HepG2 (cell line): ENCODE measurements around the gene PSMC2. TPM values are rescaled to one million over a fixed set of nuclear protein-coding genes. Genes with fewer than 3 reads are reported as not detected.
A peak's percentile ranks its signal among the peaks of the same experiment; 100 is the strongest.
"Not testable (repeated sequence)": the region's sequence is repeated elsewhere in the genome, so short reads cannot be mapped to it uniquely, and the experiment has no call there.

Source experiments
- ARNT2 ChIP-seq: sonication (generic); formaldehyde crosslinking; IDR thresholded peaks from 2 replicates; pipeline ENCODE4 v1.8.0; 2022; ENCODE audit warnings: mild to moderate bottlenecking, low read depth, missing genetic modification reagents, moderate library complexity
- FOXA3 ChIP-seq: IDR thresholded peaks from 2 replicates; pipeline ENCODE4 v1.6.1; 2016; ENCODE audit warnings: missing genetic modification reagents, missing compliant biosample characterization
- GABPA ChIP-seq, 2 experiments: IDR thresholded peaks; 2 replicates each; pipeline ENCODE4 v1.6.1; 2011 to 2016; ENCODE audit warnings: low read depth in 2 of 2, low read length in 1 of 2, missing biosample characterization in 1 of 2, missing genetic modification characterization in 1 of 2
- NR2F6 ChIP-seq, 2 experiments: IDR thresholded peaks; 2 replicates each; pipeline ENCODE4 v1.6.1; 2016; ENCODE audit warnings: antibody characterized with exemption in 1 of 2, mild to moderate bottlenecking in 1 of 2
- RXRB ChIP-seq: IDR thresholded peaks from 2 replicates; pipeline ENCODE4 v1.6.1; 2016; ENCODE audit warnings: borderline replicate concordance, missing genetic modification reagents, missing compliant biosample characterization
- SAP130 ChIP-seq: IDR thresholded peaks from 2 replicates; pipeline ENCODE4 v1.6.1; 2016; ENCODE audit warnings: low read depth
- ZFP90 ChIP-seq: sonication (generic); formaldehyde crosslinking; IDR thresholded peaks from 2 replicates; pipeline ENCODE4 v1.8.0; 2022; ENCODE audit warnings: missing genetic modification reagents, mild to moderate bottlenecking, inconsistent platforms, borderline replicate concordance
- ZNF570 ChIP-seq: sonication (generic); formaldehyde crosslinking; IDR thresholded peaks from 2 replicates; pipeline ENCODE4 v1.4.0; 2020; ENCODE audit warnings: mild to moderate bottlenecking, missing genetic modification reagents, borderline replicate concordance
- ZNF609 ChIP-seq: sonication (generic); formaldehyde crosslinking; IDR thresholded peaks from 2 replicates; pipeline ENCODE4 v1.4.0; 2020; ENCODE audit warnings: mild to moderate bottlenecking, missing genetic modification reagents, borderline replicate concordance
- ZNF687 ChIP-seq: sonication (generic); formaldehyde crosslinking; IDR thresholded peaks from 2 replicates; pipeline ENCODE4 v1.5.1; 2020; ENCODE audit warnings: mild to moderate bottlenecking, missing genetic modification reagents, moderate library complexity
- ZNF772 ChIP-seq: sonication (generic); formaldehyde crosslinking; IDR thresholded peaks from 2 replicates; pipeline ENCODE4 v1.5.0; 2020; ENCODE audit warnings: mild to moderate bottlenecking, missing genetic modification reagents
- ZNF782 ChIP-seq: sonication (generic); formaldehyde crosslinking; IDR thresholded peaks from 2 replicates; pipeline ENCODE4 v1.4.0; 2020; ENCODE audit warnings: missing genetic modification reagents, mild to moderate bottlenecking, borderline replicate concordance
- polyA plus RNA-seq, 8 experiments: library from polyadenylated mRNA; depleted of rRNA in 3 of 8; stranded (reverse) in 7 of 8; unstranded in 1 of 8; fragments of >200 nt; fragmentation: Illumina TruSeq in 4 of 8; extraction: Trizol in 4 of 8; gene quantifications; 2 replicates each; pipeline versions ENCODE4 v1.2.1 to v1.2.3, GENCODE V29; 2011 to 2016; ENCODE audit warnings: low read depth in 4 of 8, missing spikeins in 1 of 8, mixed read lengths in 1 of 8; ENCODE audit not compliant: insufficient read depth in 1 of 8
- total RNA-seq, 5 experiments: library from RNA; depleted of rRNA; stranded (reverse); fragments of >200 nt; fragmentation: Illumina TruSeq; extraction: Trizol; gene quantifications; 2 replicates each; pipeline ENCODE4 v1.2.3, GENCODE V29; 2016; ENCODE audit warnings: low read depth in 1 of 5
- TF ChIP-seq, protein P1 (sequence below): sonication (generic); formaldehyde crosslinking; IDR thresholded peaks from 2 replicates; pipeline ENCODE4 v1.4.0; 2020; ENCODE audit warnings: missing genetic modification reagents, mild to moderate bottlenecking, borderline replicate concordance

The PSMC2 gene
- total and polyA plus RNA-seq, 2 of the 13 experiments (the other 11 are each of a cell fraction or from before 2014, with no cell fraction given) = 89.9 to 181 TPM

DNA sequence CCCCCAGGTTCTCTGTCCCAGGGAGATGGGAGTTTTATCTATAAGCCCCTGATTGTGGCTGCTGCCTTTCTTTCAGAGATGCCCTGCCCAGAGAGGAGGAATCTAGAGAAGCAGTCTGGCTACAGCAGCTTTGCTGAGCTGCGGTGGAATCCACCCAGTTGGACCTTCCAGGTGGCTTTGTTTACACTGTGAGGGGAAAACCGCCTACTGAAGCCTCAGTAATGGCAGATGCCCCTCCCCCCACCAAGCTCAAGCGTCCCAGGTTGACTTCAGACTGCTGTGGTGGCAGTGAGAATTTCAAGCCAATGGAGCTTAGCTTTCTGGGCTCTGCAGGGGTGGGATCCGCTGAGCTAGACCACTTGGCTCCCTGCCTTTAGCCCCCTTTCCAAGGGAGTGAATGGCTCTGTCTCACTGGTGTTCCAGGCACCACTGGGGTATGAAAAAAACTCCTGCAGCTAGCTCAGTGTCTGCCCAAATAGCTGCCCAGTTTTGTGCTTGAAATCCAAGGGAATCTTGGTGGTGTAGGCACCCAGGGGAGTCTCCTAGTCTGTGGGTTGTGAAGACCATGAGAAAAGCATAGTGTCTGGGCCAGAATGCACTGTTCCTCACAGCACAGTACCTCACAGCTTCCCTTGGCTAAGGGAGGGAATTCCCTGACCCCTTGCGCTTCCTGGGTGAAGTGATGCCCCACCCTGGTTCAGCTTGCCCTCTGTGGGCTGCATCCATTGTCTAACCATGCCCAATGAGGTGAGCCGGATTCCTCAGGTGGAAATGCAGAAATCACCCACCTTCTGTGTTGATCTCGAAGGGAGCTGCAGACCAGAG is 58.6 kb downstream of the PSMC2 start (continued):
- TF ChIP-seq, protein P1, sequence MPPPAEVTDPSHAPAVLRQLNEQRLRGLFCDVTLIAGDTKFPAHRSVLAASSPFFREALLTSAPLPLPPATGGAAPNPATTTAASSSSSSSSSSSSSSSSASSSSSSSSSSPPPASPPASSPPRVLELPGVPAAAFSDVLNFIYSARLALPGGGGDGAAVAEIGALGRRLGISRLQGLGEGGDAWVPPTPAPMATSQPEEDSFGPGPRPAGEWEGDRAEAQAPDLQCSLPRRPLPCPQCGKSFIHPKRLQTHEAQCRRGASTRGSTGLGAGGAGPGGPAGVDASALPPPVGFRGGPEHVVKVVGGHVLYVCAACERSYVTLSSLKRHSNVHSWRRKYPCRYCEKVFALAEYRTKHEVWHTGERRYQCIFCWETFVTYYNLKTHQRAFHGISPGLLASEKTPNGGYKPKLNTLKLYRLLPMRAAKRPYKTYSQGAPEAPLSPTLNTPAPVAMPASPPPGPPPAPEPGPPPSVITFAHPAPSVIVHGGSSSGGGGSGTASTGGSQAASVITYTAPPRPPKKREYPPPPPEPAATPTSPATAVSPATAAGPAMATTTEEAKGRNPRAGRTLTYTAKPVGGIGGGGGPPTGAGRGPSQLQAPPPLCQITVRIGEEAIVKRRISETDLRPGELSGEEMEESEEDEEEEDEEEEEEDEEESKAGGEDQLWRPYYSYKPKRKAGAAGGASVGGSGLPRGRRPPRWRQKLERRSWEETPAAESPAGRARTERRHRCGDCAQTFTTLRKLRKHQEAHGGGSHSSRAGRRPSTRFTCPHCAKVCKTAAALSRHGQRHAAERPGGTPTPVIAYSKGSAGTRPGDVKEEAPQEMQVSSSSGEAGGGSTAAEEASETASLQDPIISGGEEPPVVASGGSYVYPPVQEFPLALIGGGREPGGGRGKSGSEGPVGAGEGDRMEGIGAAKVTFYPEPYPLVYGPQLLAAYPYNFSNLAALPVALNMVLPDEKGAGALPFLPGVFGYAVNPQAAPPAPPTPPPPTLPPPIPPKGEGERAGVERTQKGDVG = 0 out of 2 replicates have a peak, but pooled peaks have one; percentile 6
- peak; percentile 85 for TF ChIP-seq FOXA3 (CRISPR knock-in tag)
- 0 out of 2 replicates have a peak, but pooled peaks have one; percentile 17 for TF ChIP-seq ZNF570
- 0 out of 2 replicates have a peak, but pooled peaks have one; percentile 29 for TF ChIP-seq ZFP90
- peak; percentile 35; the same call in 1 of the 2 replicates for TF ChIP-seq ZNF687 (CRISPR knock-in tag)
- TF ChIP-seq NR2F6 (IDR thresholded peaks at IDR 0.05); GABPA (IDR thresholded peaks at IDR 0.05; ENCODE audit: low read depth, low read length): not testable (repeated sequence)
- 0 out of 2 replicates have a peak, but pooled peaks have one; percentile 7 for TF ChIP-seq NR2F6 (CRISPR knock-in tag; IDR thresholded peaks at IDR 0.05)
- 0 out of 2 replicates have a peak, but pooled peaks have one; percentile 49 for TF ChIP-seq ARNT2 (CRISPR knock-in tag)
- TF ChIP-seq ZNF609 = 0 out of 2 replicates have a peak, but pooled peaks have one; percentile 36
- TF ChIP-seq ZNF782 (CRISPR knock-in tag) = peak; percentile 75; the same call in 1 of the 2 replicates
- peak; percentile 33; the same call in 1 of the 2 replicates for TF ChIP-seq RXRB (CRISPR knock-in tag)
- peak; percentile 63 for TF ChIP-seq SAP130 (CRISPR knock-in tag)
- TF ChIP-seq ZNF772 = peak; percentile 47; the same call in 1 of the 2 replicates
- peak; percentile 35 for TF ChIP-seq GABPA (CRISPR knock-in tag; IDR thresholded peaks at IDR 0.05; ENCODE audit: low read depth)
